ENCODE results near the gene CARNS1.

The CARNS1 gene

DNA sequence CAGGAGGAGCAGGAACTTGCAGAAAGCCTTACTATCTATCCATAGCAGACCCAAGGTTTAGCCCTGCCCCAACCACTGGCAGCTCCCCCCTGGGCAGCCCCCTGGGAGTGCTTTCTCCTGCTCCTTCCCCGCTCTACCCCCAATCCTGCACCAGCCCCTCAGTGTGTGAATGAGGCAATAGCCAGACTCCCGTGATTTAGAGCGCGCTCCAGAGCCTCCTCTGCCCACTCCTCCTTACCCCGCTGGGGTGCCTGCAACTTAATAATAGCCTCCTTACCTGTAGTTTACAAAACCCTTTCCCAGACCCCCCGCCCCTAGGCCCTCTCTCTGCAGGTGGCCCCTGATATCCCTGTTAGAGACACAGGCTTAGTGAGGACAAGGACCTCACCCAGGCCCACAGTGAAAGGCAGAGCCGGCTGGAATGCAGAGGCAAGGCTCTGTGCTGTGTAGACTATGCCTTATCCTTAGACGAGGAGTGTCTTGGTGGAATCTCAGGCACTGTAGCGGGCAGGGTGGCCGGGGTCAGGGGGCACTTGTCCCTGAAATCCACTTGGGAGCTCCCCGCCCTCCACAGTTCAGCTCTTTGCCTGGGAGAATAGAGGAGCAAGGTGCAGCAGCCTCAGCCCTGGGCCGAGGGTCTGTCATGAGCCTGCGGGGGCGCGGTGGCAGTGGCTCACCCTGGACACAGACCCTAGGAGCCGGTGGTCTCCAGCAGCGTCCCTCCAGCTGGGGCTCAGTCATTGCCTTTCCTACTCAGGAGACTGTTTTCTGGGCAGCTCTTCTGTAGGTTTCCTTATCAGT is 4.3 kb upstream of the CARNS1 start:
- no peak for ATAC-seq
- TF ChIP-seq ZNF70 (CRISPR knock-in tag; IDR thresholded peaks at IDR 0.05) (no peak), ZFP3 (CRISPR knock-in tag; IDR thresholded peaks at IDR 0.05) (no peak), ARNTL (CRISPR knock-in tag; IDR thresholded peaks at IDR 0.05; ENCODE audit: borderline replicate concordance, low read depth) (no peak), TOX (CRISPR knock-in tag; IDR thresholded peaks at IDR 0.05; ENCODE audit: borderline replicate concordance) (no peak), BACH2 (CRISPR knock-in tag; IDR thresholded peaks at IDR 0.05; ENCODE audit: borderline replicate concordance) (no peak), TCF4 (CRISPR knock-in tag; IDR thresholded peaks at IDR 0.05; ENCODE audit: borderline replicate concordance) (no peak), PPARA (CRISPR knock-in tag; IDR thresholded peaks at IDR 0.05; ENCODE audit: borderline replicate concordance) (no peak), ZC3H10 (CRISPR knock-in tag; IDR thresholded peaks at IDR 0.05) (no peak), CSDC2 (CRISPR knock-in tag; IDR thresholded peaks at IDR 0.05) (no peak), TSHZ2 (CRISPR knock-in tag; IDR thresholded peaks at IDR 0.05) (no peak), ZNF565 (CRISPR knock-in tag; conservative IDR thresholded peaks at IDR 0.05; ENCODE audit: low read depth) (no peak), OSR1 (CRISPR knock-in tag; IDR thresholded peaks at IDR 0.05) (no peak), RARB (CRISPR knock-in tag; IDR thresholded peaks at IDR 0.05) (no peak), GLIS3 (CRISPR knock-in tag; IDR thresholded peaks at IDR 0.05) (no peak), CREB5 (CRISPR knock-in tag; IDR thresholded peaks at IDR 0.05; ENCODE audit: low read depth) (no peak), ZNF8 (CRISPR knock-in tag; IDR thresholded peaks at IDR 0.05) (no peak), ESRRG (CRISPR knock-in tag; IDR thresholded peaks at IDR 0.05) (no peak), SNAI2 (CRISPR knock-in tag; IDR thresholded peaks at IDR 0.05) (no peak)
- TF ChIP-seq, protein P1, sequence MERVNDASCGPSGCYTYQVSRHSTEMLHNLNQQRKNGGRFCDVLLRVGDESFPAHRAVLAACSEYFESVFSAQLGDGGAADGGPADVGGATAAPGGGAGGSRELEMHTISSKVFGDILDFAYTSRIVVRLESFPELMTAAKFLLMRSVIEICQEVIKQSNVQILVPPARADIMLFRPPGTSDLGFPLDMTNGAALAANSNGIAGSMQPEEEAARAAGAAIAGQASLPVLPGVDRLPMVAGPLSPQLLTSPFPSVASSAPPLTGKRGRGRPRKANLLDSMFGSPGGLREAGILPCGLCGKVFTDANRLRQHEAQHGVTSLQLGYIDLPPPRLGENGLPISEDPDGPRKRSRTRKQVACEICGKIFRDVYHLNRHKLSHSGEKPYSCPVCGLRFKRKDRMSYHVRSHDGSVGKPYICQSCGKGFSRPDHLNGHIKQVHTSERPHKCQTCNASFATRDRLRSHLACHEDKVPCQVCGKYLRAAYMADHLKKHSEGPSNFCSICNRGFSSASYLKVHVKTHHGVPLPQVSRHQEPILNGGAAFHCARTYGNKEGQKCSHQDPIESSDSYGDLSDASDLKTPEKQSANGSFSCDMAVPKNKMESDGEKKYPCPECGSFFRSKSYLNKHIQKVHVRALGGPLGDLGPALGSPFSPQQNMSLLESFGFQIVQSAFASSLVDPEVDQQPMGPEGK (CRISPR knock-in tag; IDR thresholded peaks at IDR 0.05; ENCODE audit: borderline replicate concordance): no peak

- ATAC-seq: no peak
- TF ChIP-seq ZFP3 (CRISPR knock-in tag; IDR thresholded peaks at IDR 0.05): no peak
- TF ChIP-seq ZFP30 (CRISPR knock-in tag; IDR thresholded peaks at IDR 0.05): no peak
- TF ChIP-seq POU6F1 (CRISPR knock-in tag; IDR thresholded peaks at IDR 0.05; ENCODE audit: borderline replicate concordance, low read depth): no peak
These were observed 3.7 kb upstream of the CARNS1 start for GRCh38 chr11:67411785-67412152.

GRCh38 chr11:67412495-67413179 is 2.8 kb upstream of the CARNS1 start:
- no peak for ATAC-seq
- TF ChIP-seq PPARA (CRISPR knock-in tag; IDR thresholded peaks at IDR 0.05; ENCODE audit: borderline replicate concordance) (no peak), CSRNP3 (CRISPR knock-in tag; IDR thresholded peaks at IDR 0.05) (no peak), SNAI2 (CRISPR knock-in tag; IDR thresholded peaks at IDR 0.05) (no peak), RARB (CRISPR knock-in tag; IDR thresholded peaks at IDR 0.05) (no peak), ZFP3 (CRISPR knock-in tag; IDR thresholded peaks at IDR 0.05) (no peak), ZFP30 (CRISPR knock-in tag; IDR thresholded peaks at IDR 0.05) (no peak), ARNTL (CRISPR knock-in tag; IDR thresholded peaks at IDR 0.05; ENCODE audit: borderline replicate concordance, low read depth) (no peak), TCF4 (CRISPR knock-in tag; IDR thresholded peaks at IDR 0.05; ENCODE audit: borderline replicate concordance) (no peak), BACH2 (CRISPR knock-in tag; IDR thresholded peaks at IDR 0.05; ENCODE audit: borderline replicate concordance) (no peak), POU6F1 (CRISPR knock-in tag; IDR thresholded peaks at IDR 0.05; ENCODE audit: borderline replicate concordance, low read depth) (no peak), ESRRG (CRISPR knock-in tag; IDR thresholded peaks at IDR 0.05) (no peak), ZC3H10 (CRISPR knock-in tag; IDR thresholded peaks at IDR 0.05) (no peak), ZNF8 (CRISPR knock-in tag; IDR thresholded peaks at IDR 0.05) (no peak), ZNF565 (CRISPR knock-in tag; conservative IDR thresholded peaks at IDR 0.05; ENCODE audit: low read depth) (no peak)
- TF ChIP-seq, protein P1 (CRISPR knock-in tag; IDR thresholded peaks at IDR 0.05; ENCODE audit: borderline replicate concordance): no peak

All from SK-N-SH treated with all-trans-retinoic acid at 6 μM for 48 hours (cell line).